Measurements from ENCODE around the gene NOP9. TPM values are rescaled to one million over a fixed set of nuclear protein-coding genes. Genes with fewer than 3 reads are reported as not detected.
A peak's percentile ranks its signal among the peaks of the same experiment; 100 is the strongest.

The NOP9 gene
- total and polyA plus RNA-seq, 7 donors, result 11.4 to 38.8 (median 36.7) TPM

- DNase-seq (no peak), ATAC-seq (no peak)
- TF ChIP-seq CTCF (IDR thresholded peaks at IDR 0.05), result no peak
- WGBS, 3 donors, result 94 to 99% (median 95%) methylated on average over 2 of the region's 2 CpGs
- no peaks in the 10 kb centered on the region for H3K9me3 ChIP-seq
- no peak overlapping the region for H3K27ac ChIP-seq
- no peaks in the 10 kb centered on the region for H3K27me3 ChIP-seq (ENCODE audit: insufficient read depth in 3 of 3, low read length in 2 of 3)
- no peaks in the 10 kb centered on the region for H3K4me1 ChIP-seq
- no peak overlapping the region for H3K4me3 ChIP-seq
- peaks cover 8 to 24% of the 10 kb centered on the region in 2 donors for H3K36me3 ChIP-seq (ENCODE audit: insufficient read depth in 1 of 2, low read depth in 1 of 2)
- intact Hi-C loops (cut with DNase I), result no loop called here
These were observed 27.2 kb upstream of the NOP9 start for GRCh38 chr14:24272467-24272866.

DNA sequence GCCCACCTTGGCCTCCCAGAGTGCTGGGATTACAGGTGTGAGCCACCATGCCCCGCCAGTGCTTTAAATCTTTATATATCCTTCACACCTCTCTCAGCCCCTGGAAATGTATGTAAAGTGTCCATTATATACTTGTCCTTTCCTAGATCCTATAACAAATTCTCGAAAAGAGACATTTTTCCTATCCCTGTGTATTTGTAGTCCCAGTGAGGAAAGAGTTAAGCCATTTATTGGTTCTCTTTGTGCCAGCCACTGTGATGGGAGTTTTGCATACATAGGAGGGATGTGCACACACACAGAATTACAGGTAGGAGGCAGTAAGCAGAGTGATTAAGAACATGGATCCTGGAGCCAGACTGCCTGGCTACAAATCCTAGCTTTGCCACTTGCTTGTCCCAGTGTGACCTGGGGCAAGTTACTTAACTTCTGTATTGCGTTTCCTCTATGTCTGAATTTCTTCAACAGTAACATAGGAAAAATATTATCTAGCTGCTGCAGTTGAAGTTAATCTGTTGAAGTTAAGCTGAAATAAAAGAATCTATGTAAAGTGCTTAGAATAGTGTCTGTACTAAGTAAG lies 26.1 kb upstream of the NOP9 start:
- DNase-seq (peak in 1 of 2 donors; percentile 13), ATAC-seq (no peak)
- peaks cover 8 to 14% of the 10 kb centered on the region in 2 donors for H3K36me3 ChIP-seq (ENCODE audit: insufficient read depth in 1 of 2, low read depth in 1 of 2)
- no peak overlapping the region for H3K27ac ChIP-seq
- H3K27me3 ChIP-seq (ENCODE audit: insufficient read depth in 3 of 3, low read length in 2 of 3), result no peaks in the 10 kb centered on the region
- H3K9me3 ChIP-seq, result no peaks in the 10 kb centered on the region
- intact Hi-C loops (cut with DNase I), result no loop called here
- no peak overlapping the region for H3K4me3 ChIP-seq
- 76 to 87% (median 81%) methylated on average over 3 of the region's 3 CpGs for WGBS, 3 donors
- TF ChIP-seq CTCF (IDR thresholded peaks at IDR 0.05), result no peak
- no peaks in the 10 kb centered on the region for H3K4me1 ChIP-seq

DNA sequence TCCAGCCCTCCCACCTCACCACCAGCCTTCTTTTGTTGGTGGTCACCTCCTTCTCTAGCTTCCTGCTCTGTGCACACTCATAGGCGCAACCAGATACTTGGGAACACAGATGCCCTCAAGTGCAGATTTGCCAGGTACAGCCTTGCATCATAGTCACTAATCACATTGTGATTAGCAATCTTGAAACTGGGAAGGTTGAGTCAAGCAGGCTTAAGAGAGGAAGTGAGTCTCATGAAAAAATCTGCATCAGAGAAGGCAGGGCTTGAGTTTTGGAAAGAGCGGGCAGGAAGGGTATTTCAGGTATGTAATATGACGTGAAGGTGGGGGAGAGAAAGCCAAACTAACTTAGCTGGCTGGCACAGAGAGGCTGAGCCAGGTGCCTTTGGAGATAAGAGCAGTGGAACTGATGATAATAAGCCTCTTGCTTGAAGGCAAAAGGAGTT lies 25.5 kb upstream of the NOP9 start:
- Histone ChIP-seq H3K27ac (no peak overlapping the region), H3K36me3 (ENCODE audit: insufficient read depth in 1 of 2, low read depth in 1 of 2) (peaks cover 3 to 8% of the 10 kb centered on the region in 2 donors), H3K9me3 (no peaks in the 10 kb centered on the region), H3K4me3 (no peak overlapping the region), H3K27me3 (ENCODE audit: insufficient read depth in 3 of 3, low read length in 2 of 3) (no peaks in the 10 kb centered on the region), H3K4me1 (no peaks in the 10 kb centered on the region)
- intact Hi-C loops (cut with DNase I), result no loop called here
- DNase-seq, result peak in 1 of 2 donors; percentile 1
- no peak for ATAC-seq
- 74 to 91% (median 88%) methylated on average over 3 of the region's 3 CpGs for whole genome bisulfite sequencing, 3 donors
- no peak for TF ChIP-seq CTCF (IDR thresholded peaks at IDR 0.05)

GRCh38 chr14:24277071-24277470 lies 22.6 kb upstream of the NOP9 start:
- H3K27ac ChIP-seq, result no peak overlapping the region
- no peaks in the 10 kb centered on the region for H3K27me3 ChIP-seq (ENCODE audit: insufficient read depth in 3 of 3, low read length in 2 of 3)
- H3K9me3 ChIP-seq, result no peaks in the 10 kb centered on the region
- WGBS, 3 donors, result 92 to 95% (median 95%) methylated on average over 6 of the region's 6 CpGs
- no peaks in the 10 kb centered on the region for H3K4me1 ChIP-seq
- no peak overlapping the region for H3K4me3 ChIP-seq
- DNase-seq (peak in 1 of 2 donors; percentile 24), ATAC-seq (no peak)
- no peaks in the 10 kb centered on the region for H3K36me3 ChIP-seq (ENCODE audit: insufficient read depth in 1 of 2, low read depth in 1 of 2)
- intact Hi-C loops (cut with DNase I), result no loop called here
- TF ChIP-seq CTCF (IDR thresholded peaks at IDR 0.05), result no peak

Measured in psoas muscle (tissue), 8 donors.